NOMO-1 treated with DMSO at 0.1 percent for 48 hours (cell line): ENCODE results near the gene GMPR2.

ENCODE experiments used
- DNase-seq: peaks from one replicate; lab custom pipeline; 2025; ENCODE audit not compliant: unreplicated experiment; lab: John Stamatoyannopoulos, UW

Gene GMPR2

GRCh38 chr14:24232645-24233537 is at the start of gene GMPR2:
Gene GMPR2 (plus strand): TSS chr14:24232929. CDS start chr14:24233254, 325 bp downstream.
- DNase-seq = no peak

DNA sequence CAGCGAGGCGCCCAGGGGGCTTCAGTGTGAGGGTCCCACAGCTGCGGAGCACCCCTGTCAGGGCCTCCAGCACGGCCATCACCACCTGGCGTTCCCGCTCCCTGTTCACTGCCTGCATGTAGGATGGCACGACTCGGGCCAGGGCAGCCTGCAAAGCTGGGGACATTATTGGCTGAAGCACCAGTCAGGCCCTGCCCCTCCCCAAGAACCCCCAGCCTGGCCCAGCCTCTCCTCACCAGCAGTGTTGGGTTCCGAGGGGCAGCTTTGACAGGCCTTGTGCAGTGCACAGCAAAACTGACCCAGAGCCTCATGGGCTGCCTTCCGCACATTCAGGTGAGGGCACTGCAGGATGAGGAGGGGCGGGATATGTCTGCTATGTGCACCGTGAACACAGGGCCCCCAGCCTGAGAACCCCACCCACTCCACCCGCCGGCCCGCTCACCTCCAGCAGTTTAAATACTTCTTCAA is 49.7 kb upstream of the GMPR2 start:
- no peak for DNase-seq

- DNase-seq = no peak
Observed at GRCh38 chr14:24184104-24184970, 48.4 kb upstream of the GMPR2 start.

DNA sequence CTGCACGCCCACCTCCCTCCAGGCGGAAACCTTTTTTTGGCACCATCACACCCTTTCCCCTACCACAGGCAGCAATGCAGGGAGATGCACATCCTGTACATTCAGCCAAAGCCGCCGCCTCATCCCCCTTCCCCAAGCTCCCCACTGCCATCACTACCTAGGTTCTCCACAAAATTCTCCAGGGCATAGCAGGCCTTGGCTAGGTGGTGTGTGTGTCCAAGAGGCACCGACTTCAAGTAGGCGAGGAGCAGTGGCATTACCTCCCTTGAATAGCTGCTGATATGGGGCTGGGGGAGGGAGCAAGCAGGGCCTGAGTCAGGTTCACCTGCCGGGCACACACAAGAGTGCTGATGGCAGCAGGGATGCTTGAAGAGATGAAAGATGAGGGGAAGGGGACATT is 47.7 kb upstream of the GMPR2 start:
- DNase-seq = no peak

GRCh38 chr14:24185741-24186140 is 47.0 kb upstream of the GMPR2 start:
- DNase-seq = no peak

DNA sequence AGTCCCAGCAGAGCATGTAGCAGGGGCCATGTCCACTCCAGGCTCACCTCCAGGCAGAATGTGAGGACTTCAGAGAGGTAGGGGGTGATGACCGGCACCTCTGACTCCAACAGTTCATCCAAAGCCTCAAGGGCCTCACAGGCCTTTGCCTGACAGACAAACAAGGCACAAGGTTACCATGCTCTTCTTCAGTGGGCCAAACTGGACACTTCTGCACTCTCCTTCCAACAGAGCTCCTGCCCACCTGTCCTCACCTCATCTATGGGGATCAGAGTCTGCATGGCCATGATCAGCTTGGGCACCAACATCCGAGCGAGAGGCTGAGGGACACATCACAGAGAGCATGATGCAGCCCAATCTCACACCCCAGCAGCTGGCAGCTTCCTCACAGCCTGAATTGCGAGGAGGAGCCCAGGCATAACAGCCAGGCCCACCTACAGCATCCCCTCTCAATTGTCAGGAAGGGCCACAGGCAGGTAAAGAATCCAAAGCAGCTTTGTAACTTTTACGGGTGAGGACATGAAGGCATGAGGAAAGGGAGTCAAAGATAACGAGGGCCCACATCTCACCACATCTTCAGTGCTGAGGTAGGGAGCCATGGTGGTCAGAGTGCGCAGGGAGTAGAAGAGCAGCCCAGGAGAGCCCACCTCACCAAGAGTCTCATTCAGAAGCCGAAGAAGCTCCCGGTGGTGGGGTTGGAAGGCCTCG is 45.7 kb upstream of the GMPR2 start:
- DNase-seq = no peak

DNA sequence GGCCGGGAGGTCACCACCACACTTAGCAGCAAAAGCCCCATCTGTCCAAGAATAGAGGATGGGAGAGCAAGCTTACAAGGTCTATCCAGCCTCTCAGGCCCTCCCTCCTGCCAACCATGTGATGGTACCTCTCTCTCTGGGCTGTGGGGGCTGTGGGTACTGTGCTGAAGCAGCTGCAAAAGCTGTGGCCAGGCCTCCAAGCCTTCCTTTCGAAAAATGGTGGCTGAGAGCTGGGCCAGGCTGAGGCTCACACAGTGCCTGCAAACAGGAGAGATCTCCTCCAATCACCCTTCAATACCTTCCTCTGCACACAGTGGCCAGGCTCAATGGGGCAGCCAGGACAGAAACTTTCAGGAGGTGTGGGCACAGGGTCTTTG is 45.2 kb upstream of the GMPR2 start:
- DNase-seq = no peak

DNA sequence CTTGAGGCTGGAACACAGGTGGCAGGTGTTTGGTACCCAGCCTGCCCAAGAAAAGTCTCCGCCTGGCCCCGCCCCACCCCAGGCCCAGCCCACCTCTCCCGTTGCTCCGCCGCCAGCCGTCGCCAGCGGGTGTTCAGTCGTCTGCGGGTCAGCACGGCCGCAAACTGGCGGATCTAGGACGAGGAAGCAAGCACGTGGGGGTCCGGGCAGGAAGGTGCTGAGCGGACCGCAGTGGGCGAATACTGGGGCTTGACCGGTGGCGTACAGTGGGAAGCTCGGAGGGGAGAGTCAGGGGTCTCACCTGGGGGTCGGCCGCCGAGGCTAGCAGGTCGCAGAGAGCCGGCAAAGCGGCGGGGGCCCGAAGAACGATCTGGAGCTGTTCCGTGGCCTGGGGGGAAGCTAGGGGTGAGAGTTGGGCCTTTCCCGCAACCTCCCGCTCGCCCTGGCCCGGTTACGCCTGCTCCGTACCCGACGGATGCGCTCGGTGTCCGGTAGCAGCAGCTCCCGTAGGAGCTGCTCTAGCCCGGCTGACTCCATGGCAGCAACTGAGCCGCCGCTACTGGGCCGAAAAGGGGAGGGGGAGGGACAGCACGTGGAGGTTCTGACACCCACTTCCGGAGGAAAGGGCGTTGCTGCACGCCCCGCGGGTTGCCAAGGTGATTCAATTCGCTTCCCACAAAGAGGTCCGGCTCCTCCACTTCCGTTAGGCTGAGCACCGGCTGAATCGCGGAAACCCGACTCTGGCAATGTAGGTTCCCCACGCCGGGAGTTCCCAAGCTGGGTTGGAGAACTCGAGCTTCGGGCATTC is 44.3 kb upstream of the GMPR2 start, which contains the start of gene IPO4:
TSS of gene IPO4 (minus strand) at position 566 of the 808 bp plus-strand sequence. CDS start at position 537, 29 bp downstream.
- DNase-seq = peak; percentile 92

GRCh38 chr14:24189059-24189375 is 43.7 kb upstream of the GMPR2 start:
- no peak for DNase-seq

DNA sequence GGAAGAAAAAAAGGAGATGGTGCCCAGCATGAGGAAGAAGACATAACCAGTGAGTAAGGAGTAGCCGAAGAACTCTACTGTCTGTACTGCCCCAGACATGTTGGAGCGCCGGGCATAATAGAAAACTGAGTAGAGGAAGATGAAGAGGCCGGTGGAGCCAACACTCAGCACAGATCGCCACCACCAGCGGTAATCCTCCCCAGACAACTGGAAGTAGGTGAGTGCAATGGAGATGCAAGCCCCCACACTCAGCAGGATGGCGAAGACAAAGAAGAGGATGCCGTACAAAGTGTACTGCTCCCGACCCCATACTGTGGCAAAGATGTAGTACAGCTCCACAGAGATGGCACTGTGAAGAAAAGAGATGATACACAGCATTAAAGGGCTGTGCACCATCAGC is 43.3 kb upstream of the GMPR2 start:
- no peak for DNase-seq

DNA sequence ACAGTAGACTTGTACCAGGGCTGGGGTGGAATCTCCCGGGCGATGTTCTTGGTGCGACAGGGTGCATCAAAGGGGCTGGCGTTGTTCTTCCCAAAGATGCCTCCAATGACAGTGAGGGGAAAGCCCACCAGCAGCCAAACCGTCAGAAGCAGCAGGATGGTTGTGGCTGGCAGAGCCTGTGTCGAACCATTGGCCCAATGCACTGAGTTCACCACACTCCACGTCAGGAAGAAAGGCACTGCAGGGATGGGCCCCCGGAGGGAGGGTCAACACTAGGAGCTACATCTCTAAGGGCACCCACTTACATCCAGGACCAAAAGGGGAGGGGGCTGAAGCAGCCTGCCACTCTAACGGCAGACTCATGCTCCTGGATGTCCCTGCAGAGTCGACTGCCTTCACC is 42.3 kb upstream of the GMPR2 start:
- DNase-seq = no peak

DNA sequence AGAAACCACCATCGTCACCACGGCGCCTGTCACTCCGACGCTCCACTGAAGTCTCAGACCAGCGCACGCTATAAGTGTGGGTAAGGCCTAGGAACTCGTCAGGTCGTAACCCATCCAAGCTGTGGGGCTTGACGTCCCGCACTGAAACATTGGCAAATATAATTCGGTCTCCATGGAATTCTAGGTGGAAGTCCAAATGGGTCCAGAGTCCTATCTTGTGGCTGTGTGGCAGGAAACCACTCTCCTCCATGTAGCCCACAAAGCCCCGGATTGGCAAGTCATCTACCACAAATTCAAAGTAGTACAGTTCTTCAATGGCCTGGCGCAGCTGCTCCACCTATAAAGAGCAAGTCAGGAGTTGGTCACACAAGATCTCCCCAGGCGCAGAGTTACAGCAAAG is 39.8 kb upstream of the GMPR2 start:
- no peak for DNase-seq

- no peak for DNase-seq
Observed at GRCh38 chr14:24194186-24194872, 38.4 kb upstream of the GMPR2 start.

DNA sequence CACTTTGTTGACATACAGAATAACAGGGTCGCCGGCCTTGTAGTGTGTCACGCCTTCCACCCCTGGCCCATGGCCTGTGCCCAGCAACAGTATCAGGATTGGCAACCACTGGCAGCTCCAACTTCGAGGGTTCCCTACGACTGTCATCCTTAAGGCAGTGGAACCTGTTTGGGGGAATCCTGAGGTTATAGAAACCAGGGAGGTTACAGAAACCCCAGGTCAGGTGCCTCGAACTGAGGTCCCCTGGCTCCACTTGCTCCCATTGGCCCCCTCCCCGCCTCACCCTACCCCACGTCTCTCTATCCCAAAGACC is 37.9 kb upstream of the GMPR2 start:
- DNase-seq = no peak

GRCh38 chr14:24195186-24196070 is 37.3 kb upstream of the GMPR2 start, which contains the start of gene TM9SF1:
Gene TM9SF1 (minus strand): TSS chr14:24195441. CDS start chr14:24195019, 422 bp downstream.
- DNase-seq = peak; percentile 67

DNA sequence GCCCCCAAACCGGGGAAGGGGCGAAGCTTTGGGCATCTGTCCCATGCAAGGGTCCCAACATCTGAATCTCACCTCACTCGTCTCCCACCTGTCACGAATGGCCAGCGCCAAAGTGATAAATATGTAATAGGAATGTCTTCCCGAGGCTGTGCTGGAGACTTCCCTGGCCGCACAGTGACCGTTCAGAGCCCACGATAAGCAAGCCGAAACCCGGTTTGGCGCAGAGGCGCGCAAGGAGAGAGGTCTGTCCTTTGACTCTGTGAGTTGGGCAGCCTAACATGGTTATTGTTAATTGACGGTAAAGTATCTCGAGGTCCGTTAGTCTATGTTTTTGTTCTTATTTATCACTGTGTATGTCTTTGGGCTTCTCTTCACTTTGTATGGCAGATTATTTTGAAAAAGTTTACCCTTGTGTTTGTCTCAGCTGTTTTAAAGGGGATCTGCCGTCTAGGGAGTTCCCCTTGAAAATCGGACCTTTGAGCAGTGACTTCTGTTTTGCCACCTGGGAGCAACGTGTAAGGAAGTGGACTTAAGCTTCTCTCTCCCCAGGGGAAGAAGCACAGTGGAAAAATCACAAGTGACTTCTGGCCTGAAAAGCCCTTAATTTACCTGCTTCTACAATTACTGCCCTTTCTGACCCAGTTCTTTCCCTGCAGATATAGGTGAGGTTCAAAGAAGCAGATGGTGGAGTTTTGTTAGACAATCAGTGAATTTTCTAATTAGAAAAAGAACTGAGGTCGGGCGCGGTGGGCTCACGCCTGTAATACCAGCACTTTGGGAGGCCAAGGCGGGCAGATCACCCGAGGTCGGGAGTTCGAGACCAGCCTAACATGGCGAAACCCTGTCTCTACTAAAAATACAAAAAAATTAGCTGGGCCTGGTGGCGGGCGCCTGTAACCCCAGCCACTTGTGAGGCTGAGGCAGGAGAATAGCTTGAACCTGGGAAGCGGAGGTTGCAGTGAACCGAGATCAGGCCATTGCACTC is 36.4 kb upstream of the GMPR2 start:
- DNase-seq = peak; percentile 34

- no peak for DNase-seq
Observed at GRCh38 chr14:24197056-24197450, 35.7 kb upstream of the GMPR2 start.
